Measurements from ENCODE around the gene LRCH4. TPM values are rescaled to one million over a fixed set of nuclear protein-coding genes. Genes with fewer than 3 reads are reported as not detected.

LRCH4 gene
- total and polyA plus RNA-seq, 9 of the 15 experiments (the other 6 are each of a cell fraction or from before 2014, with no cell fraction given), result 0.06 to 63.3 (median 15.0) TPM

GRCh38 chr7:100584054-100584682 lies 1.8 kb downstream of the LRCH4 start (continued):
- TF ChIP-seq ERF (CRISPR knock-in tag; IDR thresholded peaks at IDR 0.05), result 0 out of 2 replicates have a peak, but pooled peaks have one; percentile 49
- no peak for TF ChIP-seq NR2C2 (CRISPR knock-in tag; IDR thresholded peaks at IDR 0.05)
- 0 out of 2 replicates have a peak, but pooled peaks have one; percentile 1 for TF ChIP-seq NR2C2 (tag; IDR thresholded peaks at IDR 0.05)
- TF ChIP-seq ARID4B (CRISPR knock-in tag; IDR thresholded peaks at IDR 0.05), result no peak
- no peak for TF ChIP-seq ZSCAN29 (IDR thresholded peaks at IDR 0.05)

Measured in K562 (cell line).